ENCODE data around the gene OR6K3.

DNA sequence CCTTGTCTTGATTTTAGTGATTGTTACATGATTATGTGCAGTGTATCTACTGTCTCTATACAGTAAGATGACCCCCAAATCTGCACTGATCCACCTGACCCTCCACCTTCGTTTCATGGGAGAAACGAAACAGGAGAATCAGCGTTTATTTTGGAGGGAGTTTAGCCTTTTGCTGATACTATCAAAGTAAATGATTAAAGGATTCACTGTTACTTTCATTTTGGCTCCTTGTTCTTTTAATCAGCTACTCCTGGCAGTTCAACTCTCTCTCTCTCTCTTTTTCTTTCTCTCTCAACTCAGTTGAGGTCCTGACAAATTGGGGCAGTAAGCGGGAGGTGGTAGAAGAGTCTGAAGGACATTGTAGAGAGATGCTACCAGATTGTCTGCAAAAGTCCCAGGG, 9.9 kb upstream of the OR6K3 start:
- no peak for TF ChIP-seq POLR2AphosphoS5 (IDR thresholded peaks at IDR 0.05; ENCODE audit: low read depth, low read length)
- TF ChIP-seq, protein P1, sequence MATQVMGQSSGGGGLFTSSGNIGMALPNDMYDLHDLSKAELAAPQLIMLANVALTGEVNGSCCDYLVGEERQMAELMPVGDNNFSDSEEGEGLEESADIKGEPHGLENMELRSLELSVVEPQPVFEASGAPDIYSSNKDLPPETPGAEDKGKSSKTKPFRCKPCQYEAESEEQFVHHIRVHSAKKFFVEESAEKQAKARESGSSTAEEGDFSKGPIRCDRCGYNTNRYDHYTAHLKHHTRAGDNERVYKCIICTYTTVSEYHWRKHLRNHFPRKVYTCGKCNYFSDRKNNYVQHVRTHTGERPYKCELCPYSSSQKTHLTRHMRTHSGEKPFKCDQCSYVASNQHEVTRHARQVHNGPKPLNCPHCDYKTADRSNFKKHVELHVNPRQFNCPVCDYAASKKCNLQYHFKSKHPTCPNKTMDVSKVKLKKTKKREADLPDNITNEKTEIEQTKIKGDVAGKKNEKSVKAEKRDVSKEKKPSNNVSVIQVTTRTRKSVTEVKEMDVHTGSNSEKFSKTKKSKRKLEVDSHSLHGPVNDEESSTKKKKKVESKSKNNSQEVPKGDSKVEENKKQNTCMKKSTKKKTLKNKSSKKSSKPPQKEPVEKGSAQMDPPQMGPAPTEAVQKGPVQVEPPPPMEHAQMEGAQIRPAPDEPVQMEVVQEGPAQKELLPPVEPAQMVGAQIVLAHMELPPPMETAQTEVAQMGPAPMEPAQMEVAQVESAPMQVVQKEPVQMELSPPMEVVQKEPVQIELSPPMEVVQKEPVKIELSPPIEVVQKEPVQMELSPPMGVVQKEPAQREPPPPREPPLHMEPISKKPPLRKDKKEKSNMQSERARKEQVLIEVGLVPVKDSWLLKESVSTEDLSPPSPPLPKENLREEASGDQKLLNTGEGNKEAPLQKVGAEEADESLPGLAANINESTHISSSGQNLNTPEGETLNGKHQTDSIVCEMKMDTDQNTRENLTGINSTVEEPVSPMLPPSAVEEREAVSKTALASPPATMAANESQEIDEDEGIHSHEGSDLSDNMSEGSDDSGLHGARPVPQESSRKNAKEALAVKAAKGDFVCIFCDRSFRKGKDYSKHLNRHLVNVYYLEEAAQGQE (IDR thresholded peaks at IDR 0.05; ENCODE audit: insufficient read depth in 1 of 2, low read depth in 2 of 2, low read length in 2 of 2): no peak
- no peak for TF ChIP-seq TAF1 (IDR thresholded peaks at IDR 0.05; ENCODE audit: borderline replicate concordance, insufficient read depth, low read length)
- no peak for TF ChIP-seq FOXP2 (optimal IDR thresholded peaks at IDR 0.05; ENCODE audit: borderline replicate concordance, extremely low read depth, extremely low read length, insufficient read depth)
- TF ChIP-seq SIN3A (IDR thresholded peaks at IDR 0.05; ENCODE audit: borderline replicate concordance, insufficient read depth, low read length): no peak
